Calu3 (cell line): ENCODE measurements around the gene MUSTN1. TPM values are rescaled to one million over a fixed set of nuclear protein-coding genes. Genes with fewer than 3 reads are reported as not detected.

Experiments
- BruUV-seq: library from RNA; stranded (reverse); fragments of 400-500 nt; replicated peaks from 2 replicates; lab custom pipeline; 2021; lab: Mats Ljungman, UMichigan
- CTCF ChIA-PET: fragments of 300-600 bp; sonication (Branson Sonifier 250); formaldehyde crosslinking; loops from one replicate; lab custom pipeline; 2022; ENCODE audit warnings: antibody characterized with exemption; lab: Charles Lee
- DNase-seq: peaks from one replicate; pipeline ENCODE4 v3.0.0; 2022
- H3K27ac Mint-ChIP-seq: one replicate; pipeline ENCODE4 v1.8.0; 2022; ENCODE audit warnings: mixed read lengths; ENCODE audit not compliant: unreplicated experiment
- H3K27me3 Mint-ChIP-seq: one replicate; pipeline ENCODE4 v1.8.0; 2022; ENCODE audit warnings: mixed read lengths; ENCODE audit not compliant: unreplicated experiment
- H3K36me3 Mint-ChIP-seq: one replicate; pipeline ENCODE4 v1.8.0; 2022; ENCODE audit warnings: mild to moderate bottlenecking, moderate library complexity, mixed read lengths; ENCODE audit not compliant: insufficient read depth, unreplicated experiment
- H3K4me1 Mint-ChIP-seq: one replicate; pipeline ENCODE4 v1.8.0; 2022; ENCODE audit warnings: mild to moderate bottlenecking, low read depth, mixed read lengths; ENCODE audit not compliant: unreplicated experiment
- H3K4me3 Mint-ChIP-seq: one replicate; pipeline ENCODE4 v1.8.0; 2022; ENCODE audit warnings: mild to moderate bottlenecking, low read depth, moderate library complexity, mixed read lengths; ENCODE audit not compliant: unreplicated experiment
- H3K9me3 Mint-ChIP-seq: one replicate; pipeline ENCODE4 v1.8.0; 2022; ENCODE audit warnings: low read depth, mixed read lengths; ENCODE audit not compliant: unreplicated experiment
- intact Hi-C: fragments of 100-400 bp; cut with micrococcal nuclease; formaldehyde crosslinking; loops from one replicate; pipeline ENCODE4 v1.10.0; 2022; ENCODE audit not compliant: unreplicated experiment
- total RNA-seq: library from RNA; stranded (reverse); gene quantifications from 2 replicates; pipeline ENCODE4 v1.2.3, GENCODE V29; 2022
- TF ChIP-seq, protein P1 (sequence below): fragments of 200-600 bp; IDR thresholded peaks from one replicate; pipeline ENCODE4 v1.8.0; 2022; ENCODE audit warnings: antibody characterized with exemption; ENCODE audit not compliant: unreplicated experiment

MUSTN1 gene
- total RNA-seq, 1 experiment from 2014 or later: 0.66 TPM

DNA sequence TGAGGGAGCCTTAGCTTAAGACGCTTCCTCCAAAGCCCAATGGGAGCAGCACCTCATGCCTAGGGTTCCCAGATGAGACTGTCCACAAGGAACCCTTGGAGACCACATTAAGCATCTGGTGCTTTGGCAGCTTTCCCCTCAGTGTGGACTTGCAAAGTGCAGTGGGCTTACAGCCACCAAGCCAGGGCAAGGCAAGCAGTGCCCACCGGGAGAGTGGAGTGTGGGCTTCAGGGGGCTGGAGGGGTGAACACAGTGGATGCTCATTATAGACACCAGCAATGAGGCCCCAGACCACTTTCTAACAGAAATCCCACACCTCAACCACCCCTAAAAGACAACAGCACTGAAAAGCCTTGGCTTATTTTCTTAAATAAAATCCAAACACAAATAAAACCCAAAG, 9.1 kb upstream of the MUSTN1 start:
- no peaks in the 10 kb centered on the region for H3K4me1 Mint-ChIP-seq
- no peaks in the 10 kb centered on the region for H3K9me3 Mint-ChIP-seq
- H3K27me3 Mint-ChIP-seq: no peaks in the 10 kb centered on the region
- H3K27ac Mint-ChIP-seq: no peak overlapping the region
- CTCF ChIA-PET: interaction anchor here (0.7 kb wide), 1 partner anchor 402 kb away, joined by 5 read pairs; no protein-coding TSS in a partner anchor
- no peak overlapping the region for H3K4me3 Mint-ChIP-seq
- no peak for DNase-seq
- TF ChIP-seq, protein P1, sequence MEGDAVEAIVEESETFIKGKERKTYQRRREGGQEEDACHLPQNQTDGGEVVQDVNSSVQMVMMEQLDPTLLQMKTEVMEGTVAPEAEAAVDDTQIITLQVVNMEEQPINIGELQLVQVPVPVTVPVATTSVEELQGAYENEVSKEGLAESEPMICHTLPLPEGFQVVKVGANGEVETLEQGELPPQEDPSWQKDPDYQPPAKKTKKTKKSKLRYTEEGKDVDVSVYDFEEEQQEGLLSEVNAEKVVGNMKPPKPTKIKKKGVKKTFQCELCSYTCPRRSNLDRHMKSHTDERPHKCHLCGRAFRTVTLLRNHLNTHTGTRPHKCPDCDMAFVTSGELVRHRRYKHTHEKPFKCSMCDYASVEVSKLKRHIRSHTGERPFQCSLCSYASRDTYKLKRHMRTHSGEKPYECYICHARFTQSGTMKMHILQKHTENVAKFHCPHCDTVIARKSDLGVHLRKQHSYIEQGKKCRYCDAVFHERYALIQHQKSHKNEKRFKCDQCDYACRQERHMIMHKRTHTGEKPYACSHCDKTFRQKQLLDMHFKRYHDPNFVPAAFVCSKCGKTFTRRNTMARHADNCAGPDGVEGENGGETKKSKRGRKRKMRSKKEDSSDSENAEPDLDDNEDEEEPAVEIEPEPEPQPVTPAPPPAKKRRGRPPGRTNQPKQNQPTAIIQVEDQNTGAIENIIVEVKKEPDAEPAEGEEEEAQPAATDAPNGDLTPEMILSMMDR: no peak
- BruUV-seq: no TSS peak
- intact Hi-C loops: no loop called here
- no peaks in the 10 kb centered on the region for H3K36me3 Mint-ChIP-seq

DNA sequence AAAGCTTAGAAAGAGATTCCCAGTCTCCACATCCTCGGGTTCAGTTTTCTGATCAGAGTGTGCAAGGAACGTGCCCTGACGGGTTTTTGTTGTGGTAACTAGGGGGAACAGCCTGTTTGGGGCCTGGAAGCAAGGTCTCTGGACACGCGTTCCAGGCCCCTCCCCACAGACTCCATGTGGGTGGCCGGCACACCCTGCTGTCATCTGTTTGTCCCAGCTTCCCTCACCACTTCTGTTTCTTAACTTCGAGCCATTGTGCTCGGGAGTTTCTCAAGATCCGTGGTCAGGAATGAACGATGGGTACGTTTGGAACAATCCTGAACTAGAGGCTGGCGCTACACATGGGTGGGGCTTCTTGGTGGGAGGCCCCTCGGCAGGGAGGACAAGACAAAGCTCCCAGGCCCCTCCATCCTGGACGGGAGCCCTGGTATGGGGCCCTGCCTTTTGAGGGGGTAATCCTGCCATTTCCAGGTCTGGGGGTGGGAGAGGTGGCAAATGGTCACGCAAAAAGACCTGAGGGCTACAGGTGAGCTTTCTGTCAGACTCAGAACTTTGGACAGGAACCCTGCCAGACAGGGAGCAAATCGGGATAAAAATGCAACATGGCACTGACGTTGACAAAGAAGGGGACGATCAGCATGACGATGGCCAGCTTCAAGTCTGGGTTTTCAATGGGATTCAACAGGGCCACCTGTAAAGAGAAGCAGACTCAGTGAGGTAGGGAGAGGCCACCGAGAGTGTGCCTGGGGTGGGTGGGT, 8.5 kb upstream of the MUSTN1 start:
- CTCF ChIA-PET: interaction anchor here (0.7 kb wide), 1 partner anchor 401 kb away, joined by 5 read pairs; no protein-coding TSS in a partner anchor
- H3K27me3 Mint-ChIP-seq: no peaks in the 10 kb centered on the region
- TF ChIP-seq, protein P1: no peak
- H3K36me3 Mint-ChIP-seq: no peaks in the 10 kb centered on the region
- no peaks in the 10 kb centered on the region for H3K9me3 Mint-ChIP-seq
- H3K4me1 Mint-ChIP-seq: no peaks in the 10 kb centered on the region
- no peak for DNase-seq
- H3K27ac Mint-ChIP-seq: no peak overlapping the region
- no peak overlapping the region for H3K4me3 Mint-ChIP-seq
- no TSS peak for BruUV-seq
- intact Hi-C loops: no loop called here

- CTCF ChIA-PET: no interaction called here
- no peak for DNase-seq
- intact Hi-C loops: no loop called here
These were observed 7.6 kb upstream of the MUSTN1 start for GRCh38 chr3:52842424-52842823.

DNA sequence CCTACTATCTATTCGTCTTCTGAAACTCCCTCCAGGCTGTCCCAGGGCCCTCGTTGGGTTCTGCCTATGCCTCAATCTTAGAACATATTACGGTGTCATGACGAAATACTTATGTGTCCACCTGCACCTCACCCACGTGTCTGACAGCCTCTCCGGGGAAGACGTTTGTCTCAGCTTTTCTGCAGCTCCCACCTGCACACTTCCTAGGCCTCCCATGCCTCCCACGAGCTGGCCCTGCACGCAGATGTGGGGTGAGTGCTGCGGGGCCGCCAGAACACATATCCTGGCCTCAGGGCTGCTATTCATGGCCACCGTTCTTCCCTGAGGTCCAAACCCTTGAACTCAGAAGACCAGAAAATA, 7.1 kb upstream of the MUSTN1 start:
- Mint-ChIP-seq H3K27me3 (no peaks in the 10 kb centered on the region), H3K27ac (no peak overlapping the region), H3K4me3 (no peak overlapping the region), H3K9me3 (no peaks in the 10 kb centered on the region), H3K36me3 (no peaks in the 10 kb centered on the region), H3K4me1 (no peaks in the 10 kb centered on the region)
- DNase-seq: no peak
- TF ChIP-seq, protein P1: no peak
- no TSS peak for BruUV-seq
- CTCF ChIA-PET: no interaction called here
- intact Hi-C loops: no loop called here

More at GRCh38 chr3:52842424-52842823, 7.6 kb upstream of the MUSTN1 start:
- TF ChIP-seq, protein P1: no peak
- H3K4me3 Mint-ChIP-seq: no peak overlapping the region
- no peak overlapping the region for H3K27ac Mint-ChIP-seq
- BruUV-seq: no TSS peak
- H3K36me3 Mint-ChIP-seq: no peaks in the 10 kb centered on the region
- H3K4me1 Mint-ChIP-seq: no peaks in the 10 kb centered on the region
- H3K27me3 Mint-ChIP-seq: no peaks in the 10 kb centered on the region
- H3K9me3 Mint-ChIP-seq: no peaks in the 10 kb centered on the region
